IMR-90 (cell line): ENCODE results near the gene CCSER1. TPM values are rescaled to one million over a fixed set of nuclear protein-coding genes. Genes with fewer than 3 reads are reported as not detected.

Experiments used
- ATAC-seq: fragments of 200-7000 bp; cut with Tn5 transposase; 2 replicates; pipeline ENCODE4 v1.9.1; 2020; ENCODE audit warnings: low read depth, mild to moderate bottlenecking, moderate library complexity
- BruUV-seq: library from RNA; stranded (reverse); fragments of 400-500 nt; replicated peaks from 2 replicates; lab custom pipeline; 2021; lab: Mats Ljungman, UMichigan
- CTCF ChIA-PET: fragments of 300-600 bp; formaldehyde crosslinking; extraction: SDS; loops from one replicate; lab custom pipeline; 2021; ENCODE audit warnings: antibody characterized with exemption; lab: Yijun Ruan, JAX
- POLR2A ChIA-PET: fragments of 300-600 bp; sonication (Branson Sonifier 250); formaldehyde crosslinking; loops from one replicate; lab custom pipeline; 2022; ENCODE audit warnings: antibody characterized with exemption; ENCODE audit not compliant: unreplicated experiment; lab: Charles Lee
- DNase-seq: peaks from one replicate; pipeline ENCODE4 v3.0.0; 2013
- H2AFZ ChIP-seq: replicated peaks from 2 replicates; pipeline ENCODE3; 2013; ENCODE audit warnings: low read length, mild to moderate bottlenecking; ENCODE audit not compliant: poor library complexity
- H2AK5ac ChIP-seq: 2 replicates; pipeline ENCODE4 v1.6.1; 2013; ENCODE audit warnings: low read depth, low read length, inconsistent platforms
- H2AK9ac ChIP-seq: replicated peaks from 2 replicates; pipeline ENCODE3; 2013; ENCODE audit warnings: mild to moderate bottlenecking, low read depth, low read length, moderate library complexity; ENCODE audit not compliant: poor library complexity
- H2BK120ac ChIP-seq: 2 replicates; pipeline ENCODE4 v1.6.1; 2013; ENCODE audit warnings: low read depth, low read length, inconsistent platforms
- H2BK15ac ChIP-seq: 3 replicates; pipeline ENCODE4 v1.6.1; 2013; ENCODE audit warnings: low read depth, low read length, inconsistent platforms
- H2BK20ac ChIP-seq: 2 replicates; pipeline ENCODE4 v1.6.1; 2013; ENCODE audit warnings: low read depth, mild to moderate bottlenecking, inconsistent platforms, low read length, moderate library complexity
- H2BK5ac ChIP-seq: 2 replicates; pipeline ENCODE4 v1.6.1; 2013; ENCODE audit warnings: mild to moderate bottlenecking, low read depth, low read length, inconsistent platforms; ENCODE audit not compliant: poor library complexity, severe bottlenecking
- H3K14ac ChIP-seq: replicated peaks from 2 replicates; pipeline ENCODE4 v1.6.1; 2013; ENCODE audit warnings: low read depth, low read length, inconsistent platforms
- H3K18ac ChIP-seq: 2 replicates; pipeline ENCODE4 v1.6.1; 2013; ENCODE audit warnings: low read depth, low read length, control low read depth
- H3K23ac ChIP-seq: 2 replicates; pipeline ENCODE4 v1.6.1; 2013; ENCODE audit warnings: low read depth, low read length, inconsistent platforms
- H3K27ac ChIP-seq: 2 replicates; pipeline ENCODE4 v1.5.1; 2013; ENCODE audit warnings: mild to moderate bottlenecking, control low read depth, low read length; ENCODE audit not compliant: insufficient read depth
- H3K27me3 ChIP-seq: 2 replicates; pipeline ENCODE4 v1.6.1; 2013; ENCODE audit warnings: low read length; ENCODE audit not compliant: control insufficient read depth, insufficient read depth
- H3K36me3 ChIP-seq: 2 replicates; pipeline ENCODE4 v1.6.1; 2013; ENCODE audit warnings: low read length, mixed read lengths; ENCODE audit not compliant: control insufficient read depth, insufficient read depth
- H3K4ac ChIP-seq: 2 replicates; pipeline ENCODE4 v1.6.1; 2013; ENCODE audit warnings: low read depth, low read length, inconsistent platforms
- H3K4me1 ChIP-seq: 2 replicates; pipeline ENCODE4 v1.6.1; 2013; ENCODE audit warnings: low read length, mixed read lengths; ENCODE audit not compliant: control insufficient read depth, insufficient read depth
- H3K4me2 ChIP-seq: 2 replicates; pipeline ENCODE4 v1.6.1; 2013; ENCODE audit warnings: low read depth, mild to moderate bottlenecking, control low read depth, low read length, moderate library complexity
- H3K4me3 ChIP-seq: 2 replicates; pipeline ENCODE4 v1.5.1; 2013; ENCODE audit warnings: low read depth, mild to moderate bottlenecking, control low read depth, low read length, moderate library complexity; ENCODE audit not compliant: insufficient read depth
- H3K56ac ChIP-seq: 2 replicates; pipeline ENCODE4 v1.6.1; 2013; ENCODE audit warnings: low read length, inconsistent platforms; ENCODE audit not compliant: insufficient read depth; ENCODE audit errors: extremely low read depth
- H3K79me1 ChIP-seq, 2 experiments: 2 replicates each; pipeline ENCODE4 v1.6.1; 2013; ENCODE audit warnings: low read length in 2 of 2, inconsistent platforms in 1 of 2, low read depth in 1 of 2
- H3K9ac ChIP-seq: 2 replicates; pipeline ENCODE4 v1.6.1; 2013; ENCODE audit warnings: low read depth, low read length, control low read depth
- H3K9me1 ChIP-seq: 2 replicates; pipeline ENCODE4 v1.6.1; 2013; ENCODE audit warnings: low read length, inconsistent platforms; ENCODE audit not compliant: insufficient read depth
- H3K9me3 ChIP-seq: 2 replicates; pipeline ENCODE4 v1.6.1; 2013; ENCODE audit warnings: low read length; ENCODE audit not compliant: control insufficient read depth, insufficient read depth
- H4K20me1 ChIP-seq: 2 replicates; pipeline ENCODE4 v1.6.1; 2013; ENCODE audit warnings: low read length, inconsistent platforms; ENCODE audit not compliant: insufficient read depth
- H4K5ac ChIP-seq: 2 replicates; pipeline ENCODE4 v1.6.1; 2013; ENCODE audit warnings: mild to moderate bottlenecking, low read depth, low read length, control low read depth
- H4K8ac ChIP-seq, 2 experiments: 2 replicates each; pipeline ENCODE4 v1.6.1; 2013; ENCODE audit warnings: low read depth in 2 of 2, low read length in 2 of 2, control low read depth in 1 of 2, inconsistent platforms in 1 of 2
- H4K91ac ChIP-seq: 2 replicates; pipeline ENCODE4 v1.6.1; 2013; ENCODE audit warnings: low read depth, low read length, inconsistent platforms; ENCODE audit not compliant: insufficient read depth
- MXI1 ChIP-seq: IDR thresholded peaks from 2 replicates; pipeline ENCODE4 v1.6.1; 2012; ENCODE audit warnings: low read depth, mild to moderate bottlenecking, low read length, moderate library complexity, borderline replicate concordance
- SMC3 ChIP-seq: fragments of 150-350 bp; IDR thresholded peaks from 2 replicates; pipeline ENCODE4 v1.6.1; 2016; ENCODE audit warnings: low read depth, mild to moderate bottlenecking, antibody characterized with exemption, low read length, moderate library complexity
- dilution Hi-C: fragments of 300-500 bp; cut with HindIII; formaldehyde crosslinking; loops from one replicate; pipeline ENCODE4 v1.14.3; 2018; ENCODE audit warnings: low sequenced_read_pairs; ENCODE audit not compliant: unreplicated experiment
- in situ Hi-C: fragments of 300-500 bp; cut with MboI; formaldehyde crosslinking; loops from 3 replicates; pipeline ENCODE4 v1.14.3; 2019; ENCODE audit warnings: low sequenced_read_pairs, inconsistent platforms, mixed read lengths
- intact Hi-C: fragments of 100-400 bp; cut with micrococcal nuclease; formaldehyde crosslinking; loops from 2 replicates; pipeline ENCODE4 v1.10.0; 2022
- polyA plus RNA-seq, 3 experiments: library from polyadenylated mRNA; depleted of rRNA; stranded (reverse); fragments of >200 nt; gene quantifications; 2 replicates each; pipeline ENCODE4 v1.2.3, GENCODE V29; 2012; ENCODE audit warnings: low replicate concordance in 1 of 3
- total RNA-seq: library from RNA; depleted of rRNA; stranded (reverse); fragments of >200 nt; gene quantifications from 2 replicates; pipeline ENCODE4 v1.2.3, GENCODE V29; 2012

Gene CCSER1
- total and polyA plus RNA-seq, 2 of the 4 experiments (the other 2 are of a cell fraction) = not detected

- no peak for TF ChIP-seq SMC3
Measured at GRCh38 chr4:90127223-90127705, at the start of gene CCSER1 (continued).

- no peak overlapping the region for H3K4ac ChIP-seq
- no peaks in the 10 kb centered on the region for H3K79me1 ChIP-seq
- H3K9me3 ChIP-seq = no peaks in the 10 kb centered on the region
- TF ChIP-seq MXI1 = no peak
- ATAC-seq (no peak), DNase-seq (no peak)
- no peak overlapping the region for H3K23ac ChIP-seq
- H3K27ac ChIP-seq = no peak overlapping the region
- H4K8ac ChIP-seq = no peak overlapping the region
- H3K27me3 ChIP-seq = no peaks in the 10 kb centered on the region
- no peak overlapping the region for H3K14ac ChIP-seq
- dilution Hi-C loops (no loop called here), intact Hi-C loops (no loop called here), in situ Hi-C loops (no loop called here)
- H2BK5ac ChIP-seq = no peak overlapping the region
- H2BK15ac ChIP-seq = no peak overlapping the region
- H4K20me1 ChIP-seq = no peaks in the 10 kb centered on the region
- no peak overlapping the region for H4K91ac ChIP-seq
- H3K18ac ChIP-seq = no peak overlapping the region
- no peak overlapping the region for H3K9ac ChIP-seq
- H3K36me3 ChIP-seq = no peaks in the 10 kb centered on the region
- H3K4me1 ChIP-seq = no peaks in the 10 kb centered on the region
- H2AFZ ChIP-seq = no peak overlapping the region
- H3K56ac ChIP-seq = no peak overlapping the region
- ChIA-PET CTCF (no interaction called here), POLR2A (no interaction called here)
- H3K4me2 ChIP-seq = no peak overlapping the region
- no peak overlapping the region for H2AK5ac ChIP-seq
- no peak overlapping the region for H2AK9ac ChIP-seq
- no peak overlapping the region for H2BK20ac ChIP-seq
- BruUV-seq = no TSS peak
- no peak overlapping the region for H2BK120ac ChIP-seq
- no peaks in the 10 kb centered on the region for H3K9me1 ChIP-seq
- no peak overlapping the region for H4K5ac ChIP-seq
- no peak overlapping the region for H3K4me3 ChIP-seq
Measured at GRCh38 chr4:90078440-90078839, 48.8 kb upstream of the CCSER1 start.
